ENCODE results near the gene CARD14. TPM values are rescaled to one million over a fixed set of nuclear protein-coding genes. Genes with fewer than 3 reads are reported as not detected.

CARD14 gene
- total and polyA plus RNA-seq, 2 of the 13 experiments (the other 11 are each of a cell fraction or from before 2014, with no cell fraction given), result 0.11 TPM; not detected in 1

GRCh38 chr17:80146121-80147034 is 23.5 kb upstream of the CARD14 start (continued):
- TF ChIP-seq AKNA (CRISPR knock-in tag; IDR thresholded peaks at IDR 0.05; ENCODE audit: borderline replicate concordance), result no peak
- no peak for TF ChIP-seq ZNF329 (CRISPR knock-in tag; IDR thresholded peaks at IDR 0.05; ENCODE audit: low read depth)
- TF ChIP-seq CHD4 (IDR thresholded peaks at IDR 0.05; ENCODE audit: borderline replicate concordance, low read length), result no peak
- TF ChIP-seq ZNF207 (IDR thresholded peaks at IDR 0.05; ENCODE audit: borderline replicate concordance), result no peak
- TF ChIP-seq ZNF33A (CRISPR knock-in tag; IDR thresholded peaks at IDR 0.05; ENCODE audit: borderline replicate concordance), result 0 out of 2 replicates have a peak, but pooled peaks have one; percentile 44
- 0 out of 2 replicates have a peak, but pooled peaks have one; percentile 4 for TF ChIP-seq ZNF34 (CRISPR knock-in tag; IDR thresholded peaks at IDR 0.05; ENCODE audit: borderline replicate concordance)
- TF ChIP-seq SRSF4 (IDR thresholded peaks at IDR 0.05; ENCODE audit: low read depth, low read length, poor library complexity, severe bottlenecking), result no peak
- TF ChIP-seq RFX1 (IDR thresholded peaks at IDR 0.05), result peak; percentile 40; the same call in 1 of the 2 replicates
- no peak; the same call in 1 of the 2 replicates for TF ChIP-seq NFATC3 (CRISPR knock-in tag; IDR thresholded peaks at IDR 0.05)
- TF ChIP-seq MATR3 (CRISPR knock-in tag; IDR thresholded peaks at IDR 0.05), result peak; percentile 49; the same call in 1 of the 2 replicates
- TF ChIP-seq NFAT5 (CRISPR knock-in tag; IDR thresholded peaks at IDR 0.05), result peak; percentile 72; the same call in 1 of the 2 replicates
- no peak for TF ChIP-seq TEF (CRISPR knock-in tag; IDR thresholded peaks at IDR 0.05)
- peak; percentile 96 for TF ChIP-seq ZNF513 (CRISPR knock-in tag; conservative IDR thresholded peaks at IDR 0.05)
